HG03520 (cell line): ENCODE data around the gene TRPC4AP.

Experiments
- ATAC-seq: cut with Tn5 transposase; IDR thresholded peaks from one replicate; pipeline ENCODE4 v1.9.1; 2021; ENCODE audit warnings: mild to moderate bottlenecking, moderate library complexity; ENCODE audit not compliant: unreplicated experiment

TRPC4AP gene

DNA sequence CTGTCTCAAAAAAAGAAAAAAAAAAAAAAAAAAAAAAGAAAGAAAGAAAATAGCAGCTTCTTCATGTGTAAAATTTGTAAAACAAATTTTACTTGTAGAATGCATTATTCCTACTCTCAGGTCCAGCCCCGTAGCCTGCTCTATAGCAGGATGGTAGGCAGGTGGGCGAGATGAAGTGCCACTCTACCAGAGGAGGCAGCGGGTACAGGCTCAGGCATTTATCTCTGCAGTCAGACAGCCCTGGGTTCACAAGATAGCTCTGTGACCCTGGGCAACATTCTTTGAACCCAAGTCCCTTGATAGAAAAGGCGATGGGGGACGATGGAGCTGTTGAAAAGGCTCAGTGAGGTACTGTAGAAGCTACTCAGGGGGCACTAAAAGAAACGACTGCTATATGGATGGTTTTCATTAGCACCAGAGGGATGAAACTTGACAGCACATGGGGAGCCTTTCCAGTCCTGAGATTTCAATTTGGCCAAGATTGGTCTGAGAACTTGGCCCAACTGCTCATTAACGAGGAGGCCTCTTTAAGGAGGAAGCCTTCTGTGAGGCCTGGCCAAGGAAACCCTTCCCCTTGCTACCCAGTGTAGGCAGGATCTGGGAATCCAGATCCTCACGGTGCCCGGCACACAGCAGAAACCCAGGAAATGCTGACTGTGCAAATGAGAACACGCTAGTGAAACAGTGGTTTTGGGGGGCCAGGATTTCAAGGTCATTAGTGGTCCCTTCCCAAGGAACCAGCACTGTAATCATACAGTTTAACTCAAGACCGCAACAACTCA lies 73.8 kb downstream of the TRPC4AP start:
- no peak for ATAC-seq

DNA sequence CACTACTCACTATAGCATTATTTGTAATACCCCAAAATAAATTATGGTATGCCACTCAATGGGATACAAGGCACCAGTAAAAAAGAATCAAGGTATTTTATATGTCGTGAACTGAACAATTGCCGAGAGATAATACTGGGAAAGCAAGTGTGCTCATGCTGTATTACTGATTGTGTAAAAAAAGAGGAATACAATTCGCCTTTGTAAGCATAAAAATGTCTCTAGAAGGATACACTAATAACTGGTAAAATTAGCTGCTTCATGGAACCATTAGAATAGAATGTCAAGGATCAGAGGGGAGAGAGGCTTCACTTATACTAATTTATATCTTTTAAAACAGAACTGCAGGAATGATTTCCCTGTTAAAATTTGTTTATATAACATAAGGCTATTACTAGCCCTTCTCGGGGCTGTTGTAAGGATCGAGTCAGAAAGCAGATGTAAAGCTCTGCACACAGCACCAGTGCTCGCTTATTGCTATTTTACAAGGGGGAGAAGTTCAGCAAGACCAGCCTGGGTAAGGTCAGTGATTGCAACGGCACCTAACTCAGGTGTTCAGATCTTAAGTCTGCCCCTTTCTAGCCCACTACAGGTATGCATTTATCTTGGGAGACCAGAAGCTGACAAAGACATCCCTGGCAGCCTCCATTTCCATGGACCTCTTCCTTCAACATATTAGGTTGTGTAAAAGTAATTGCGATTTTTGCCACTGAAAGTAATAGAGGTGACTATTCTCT lies 75.3 kb downstream of the TRPC4AP start:
- ATAC-seq: no peak

DNA sequence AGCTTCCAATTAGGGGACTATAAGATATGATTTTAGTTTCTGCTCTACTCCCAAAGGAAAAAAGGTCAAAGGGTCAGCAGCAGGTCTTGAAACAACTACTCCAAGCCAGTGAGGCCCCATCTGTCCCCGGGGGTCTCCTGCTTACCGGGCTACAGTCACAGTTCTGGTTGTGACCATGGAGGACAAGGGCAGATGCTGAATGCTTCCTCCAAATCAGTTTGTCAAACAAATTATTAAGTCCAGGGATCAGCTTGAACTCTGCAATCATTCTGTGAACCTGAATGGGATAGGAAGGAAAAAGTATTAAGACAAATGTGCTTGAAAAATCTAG lies 76.8 kb downstream of the TRPC4AP start:
- no peak for ATAC-seq

DNA sequence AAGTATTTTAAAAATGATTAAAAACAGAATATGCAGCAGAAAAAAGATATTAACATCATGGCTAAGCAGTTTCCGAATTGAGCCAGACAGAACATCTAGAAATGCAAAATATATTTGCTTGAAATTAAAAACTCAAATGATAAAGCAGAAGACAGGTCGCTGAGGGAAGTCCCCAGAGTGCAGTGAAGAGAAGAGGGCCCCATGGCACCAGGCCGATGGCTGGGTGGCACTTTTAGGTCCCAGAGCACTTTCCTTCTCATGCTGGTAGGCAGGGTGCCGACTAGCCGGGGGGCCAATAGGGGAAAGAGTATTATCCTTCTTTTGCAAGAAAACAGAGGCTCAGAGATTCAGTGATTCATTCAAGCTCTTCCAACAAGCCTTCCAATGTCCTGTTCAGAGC lies 78.1 kb downstream of the TRPC4AP start:
- ATAC-seq: no peak

DNA sequence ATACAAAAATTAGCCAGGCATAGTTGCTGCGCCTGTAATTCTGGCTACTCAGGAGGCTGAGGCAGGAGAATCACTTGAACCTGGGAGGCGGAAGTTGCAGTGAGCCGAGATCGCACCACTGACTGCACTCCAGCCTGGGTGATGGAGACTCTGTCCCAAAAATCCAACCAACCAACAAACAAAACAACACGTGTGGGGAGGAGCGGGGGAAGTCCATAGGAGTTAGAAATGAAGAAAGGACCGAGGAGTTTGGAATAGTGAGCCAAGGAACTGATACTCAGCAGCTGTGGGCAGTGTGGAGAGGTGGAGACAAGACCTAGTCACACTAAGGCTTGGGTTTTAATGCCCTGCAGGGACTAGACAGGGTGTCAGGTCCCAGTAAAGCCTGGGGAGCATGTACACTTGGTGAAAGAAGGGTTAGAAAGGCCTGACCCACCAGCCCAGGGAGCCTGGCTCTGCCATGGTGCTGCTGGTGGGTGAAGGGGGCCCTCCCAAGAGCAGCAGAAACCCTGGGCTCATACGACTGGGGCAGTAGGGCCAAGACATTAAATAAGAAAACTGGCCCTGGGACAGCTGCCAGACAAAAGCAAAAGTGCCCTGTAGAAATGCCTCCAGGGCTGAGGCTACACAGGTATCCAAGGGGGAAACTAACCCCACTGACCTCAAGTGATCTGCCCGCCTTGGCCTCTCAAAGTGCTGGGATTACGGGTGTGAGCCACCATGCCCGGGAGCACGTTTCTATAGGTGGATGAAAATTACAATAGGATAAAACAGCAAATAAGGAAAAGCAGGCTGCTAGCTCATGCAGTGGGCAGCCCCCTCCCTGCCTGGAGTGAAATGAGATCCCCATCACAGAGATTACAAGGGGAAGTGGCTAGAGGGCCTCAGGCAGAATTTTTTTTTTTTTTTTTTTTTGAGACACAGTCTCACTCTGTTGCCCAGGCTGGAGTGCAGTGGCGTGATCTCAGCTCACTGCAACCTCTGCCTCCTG lies 78.9 kb downstream of the TRPC4AP start:
- no peak for ATAC-seq

DNA sequence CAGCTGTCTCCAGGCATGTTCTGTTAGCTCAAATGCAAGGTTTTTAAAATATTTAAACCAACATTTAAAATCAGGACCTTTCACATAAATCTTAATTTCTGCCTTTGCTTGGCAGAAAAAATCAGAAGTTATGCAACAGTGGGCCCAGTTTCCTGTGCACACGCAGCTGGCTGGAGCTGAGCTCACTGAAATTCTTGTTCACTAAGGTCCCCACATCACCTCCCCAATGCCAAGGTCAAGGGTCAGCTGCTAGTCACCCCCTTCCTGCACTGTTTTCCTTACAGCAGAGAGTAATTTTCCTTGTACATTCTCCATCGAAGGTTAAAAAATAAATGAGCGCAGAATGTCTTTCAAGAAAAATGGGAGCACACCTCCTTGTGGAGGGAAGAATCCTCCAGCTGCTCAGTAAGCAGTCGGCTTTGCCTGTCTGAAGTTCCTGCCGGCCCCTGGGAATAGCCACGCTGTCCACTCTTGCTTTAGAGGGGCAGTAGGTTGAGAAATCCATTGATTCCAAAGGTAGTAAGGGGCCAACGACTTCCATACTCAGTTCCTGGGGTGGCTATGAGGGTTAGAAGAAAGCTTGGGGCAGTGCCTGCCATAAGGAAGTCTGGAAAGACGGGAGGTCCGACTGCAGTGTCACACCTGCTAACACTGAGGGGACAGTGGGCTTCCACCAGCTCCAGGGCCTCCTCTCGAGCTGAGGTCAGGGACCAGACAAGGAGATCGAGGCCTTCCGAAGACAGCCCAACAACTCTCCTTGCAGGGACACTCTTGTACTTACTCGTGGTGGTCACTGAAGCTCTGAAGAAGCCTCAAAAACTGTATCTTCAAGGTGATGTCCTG lies 80.2 kb downstream of the TRPC4AP start:
- ATAC-seq: no peak

DNA sequence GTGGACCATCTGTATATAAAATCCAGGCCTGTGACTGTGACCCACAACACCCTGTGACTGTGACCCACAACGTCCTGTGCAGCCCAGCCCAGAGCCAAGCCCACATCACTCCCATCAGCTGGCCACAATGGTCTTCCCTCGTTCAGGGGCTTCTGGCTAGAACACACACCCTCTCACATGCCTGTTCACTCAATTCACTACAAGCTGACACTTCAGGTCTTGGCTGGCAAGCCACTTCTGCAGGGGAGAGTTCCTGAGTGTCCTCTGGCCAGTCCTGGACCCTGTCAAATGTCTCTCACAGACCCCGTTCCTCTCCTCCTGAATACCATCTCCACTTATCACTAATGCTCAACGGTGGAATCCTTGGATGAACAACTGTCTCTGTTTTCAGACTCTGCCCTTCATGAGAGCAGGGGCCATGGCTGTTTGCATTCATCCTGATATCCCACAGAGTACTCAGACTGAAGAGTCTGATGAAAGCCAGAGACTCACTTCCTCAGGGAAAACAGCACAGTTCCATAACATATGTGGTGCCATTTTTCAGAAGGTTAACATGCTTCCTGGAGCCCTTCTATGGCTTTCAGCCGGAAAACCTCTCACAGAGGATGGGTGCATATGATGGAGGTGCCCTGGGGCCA lies 80.9 kb downstream of the TRPC4AP start:
- no peak for ATAC-seq

DNA sequence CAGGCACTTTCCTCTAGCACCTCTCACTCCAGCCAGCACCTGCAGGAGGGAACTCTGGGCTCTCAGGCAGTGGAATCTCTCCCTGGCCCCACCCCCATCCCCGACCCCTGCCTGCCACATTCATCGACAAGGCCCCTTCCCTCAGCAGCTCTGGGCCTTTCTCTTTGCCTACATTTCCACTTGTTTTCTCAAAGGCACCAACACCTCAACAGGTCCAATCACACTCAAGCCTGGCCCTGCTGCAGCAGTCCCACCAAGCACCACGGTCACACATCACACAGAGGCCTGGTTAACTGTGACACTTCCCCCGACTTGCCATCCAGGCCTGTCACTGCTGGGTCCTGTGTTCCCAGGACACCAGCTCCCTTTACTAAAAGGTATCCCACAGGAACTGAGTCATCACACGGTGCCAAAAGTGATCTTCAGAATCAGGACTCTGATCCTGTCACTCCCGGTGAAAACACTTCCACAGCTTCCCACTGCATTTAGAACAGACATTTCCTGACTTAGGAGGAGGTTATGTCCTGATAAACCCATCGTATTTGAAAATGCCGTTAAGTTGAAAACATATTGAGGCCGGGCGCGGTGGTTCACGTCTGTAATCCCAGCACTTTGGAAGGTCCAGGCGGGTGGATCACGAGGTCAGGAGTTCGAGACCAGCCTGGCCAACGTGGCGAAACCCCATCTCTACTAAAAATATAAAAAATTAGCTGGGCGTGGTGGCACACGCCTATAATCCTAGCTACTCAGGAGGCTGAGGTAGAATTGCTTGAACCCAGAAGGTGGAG lies 82.0 kb downstream of the TRPC4AP start:
- ATAC-seq: no peak

DNA sequence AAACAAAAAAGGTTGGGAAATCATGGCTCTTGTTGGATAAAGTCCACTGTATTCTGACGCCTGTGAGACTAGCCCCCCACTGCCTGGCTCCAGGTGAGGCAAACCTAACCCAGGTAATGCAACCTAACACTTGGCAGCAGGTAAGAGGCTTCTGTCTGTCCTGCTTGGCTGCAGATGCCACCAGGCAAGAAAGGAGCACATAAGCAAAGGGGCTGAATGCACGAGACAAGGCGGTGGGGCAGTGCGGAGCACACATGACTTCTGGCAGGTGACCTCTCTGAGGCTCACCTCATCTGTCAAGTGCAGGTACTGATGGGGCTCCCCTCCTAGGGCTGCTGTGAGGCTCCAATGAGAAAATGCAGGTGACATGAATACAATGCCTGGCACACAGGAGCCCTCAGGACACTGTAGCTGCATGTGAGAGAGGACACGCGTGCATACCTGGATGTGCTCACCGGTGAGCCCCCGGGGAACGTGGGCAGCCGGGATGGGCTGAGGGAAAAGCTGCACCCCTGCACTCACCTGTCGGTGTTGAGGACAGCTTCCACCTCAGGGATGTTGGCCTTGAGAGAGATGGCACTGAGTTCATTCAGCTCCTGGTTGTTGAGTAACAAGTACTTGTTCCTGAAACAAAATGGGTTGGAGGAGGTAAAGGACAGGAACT lies 82.8 kb downstream of the TRPC4AP start:
- ATAC-seq: no peak

DNA sequence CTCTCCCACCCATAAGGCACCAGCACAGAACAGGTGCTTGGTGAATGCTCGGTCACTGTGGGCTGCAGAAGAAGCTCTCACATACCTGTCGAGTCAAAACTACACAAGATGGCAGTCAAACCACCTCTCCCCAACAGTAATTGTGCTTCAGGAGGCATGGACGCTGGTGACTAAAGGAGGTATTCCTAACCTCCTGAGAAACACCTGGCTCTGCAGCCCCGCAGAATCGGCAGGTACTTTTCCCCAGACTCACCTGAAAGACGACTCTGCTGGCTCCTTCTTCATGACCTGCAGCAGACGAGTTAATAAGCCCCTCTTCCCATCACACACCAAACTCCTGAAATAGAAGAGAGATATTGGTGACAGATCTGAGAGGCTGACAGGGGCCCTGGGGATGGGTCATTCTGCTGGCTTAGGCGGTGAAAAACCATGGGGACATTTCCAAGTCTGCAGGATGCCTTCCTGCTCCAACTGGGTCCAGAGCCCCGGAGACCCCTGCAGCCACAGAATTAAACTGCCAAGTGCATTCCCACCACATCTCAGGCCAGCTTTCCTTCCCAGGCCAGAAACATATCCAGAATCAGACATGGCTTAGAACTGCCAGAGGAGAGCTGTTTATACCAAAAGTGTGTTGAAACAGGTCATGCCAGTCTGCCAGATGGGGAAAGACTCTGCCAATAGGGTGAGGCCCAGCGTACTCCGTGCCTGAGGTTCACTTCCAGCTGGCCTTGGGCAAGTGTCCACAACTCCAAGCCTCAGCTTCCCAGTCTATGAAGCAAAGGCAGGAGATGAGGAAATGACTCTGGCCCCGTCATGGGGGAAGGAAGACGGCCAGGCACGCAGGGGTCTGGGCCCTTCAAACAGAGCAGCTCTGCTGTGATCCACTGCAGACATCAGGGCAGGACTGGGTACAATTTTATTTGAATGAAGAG lies 83.9 kb downstream of the TRPC4AP start:
- no peak for ATAC-seq

DNA sequence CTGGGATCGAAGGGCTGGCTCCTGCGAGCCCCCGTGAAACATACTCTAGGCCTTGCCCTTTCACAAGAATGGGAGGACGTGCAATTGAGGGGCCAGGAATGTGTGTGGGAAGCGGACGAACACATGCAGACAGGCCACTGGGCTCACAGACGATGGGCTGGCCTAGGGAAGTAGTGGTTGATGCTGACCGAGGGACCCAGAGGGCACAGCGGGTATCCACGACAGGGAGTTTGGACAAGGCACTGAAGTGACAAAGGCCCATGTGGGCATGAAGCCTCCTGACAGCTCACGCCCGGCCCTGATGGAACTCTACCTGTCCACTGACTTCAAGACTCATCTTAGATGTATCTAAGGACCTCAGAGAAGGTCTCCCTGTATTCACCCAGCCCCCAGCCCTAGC lies 84.7 kb downstream of the TRPC4AP start:
- ATAC-seq: no peak

DNA sequence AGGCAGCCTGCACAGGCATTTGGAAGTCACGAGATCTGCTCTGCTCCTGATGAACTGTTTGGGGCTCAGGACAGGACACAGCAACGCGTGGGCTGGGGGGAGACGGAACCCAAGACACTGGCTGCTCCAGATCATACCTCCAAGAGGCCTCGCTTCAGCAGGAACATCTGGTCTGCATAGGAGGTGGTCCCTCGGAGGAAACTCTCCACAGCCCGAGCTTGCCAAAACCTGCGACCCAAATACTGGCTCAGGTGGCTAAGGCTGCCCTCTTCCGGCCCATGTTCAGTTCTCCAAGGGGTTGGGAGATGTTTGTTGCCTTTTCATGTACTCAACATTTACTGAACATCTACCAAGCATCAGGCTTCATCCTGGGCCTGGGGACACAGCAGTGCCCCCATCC lies 85.2 kb downstream of the TRPC4AP start:
- ATAC-seq: no peak

DNA sequence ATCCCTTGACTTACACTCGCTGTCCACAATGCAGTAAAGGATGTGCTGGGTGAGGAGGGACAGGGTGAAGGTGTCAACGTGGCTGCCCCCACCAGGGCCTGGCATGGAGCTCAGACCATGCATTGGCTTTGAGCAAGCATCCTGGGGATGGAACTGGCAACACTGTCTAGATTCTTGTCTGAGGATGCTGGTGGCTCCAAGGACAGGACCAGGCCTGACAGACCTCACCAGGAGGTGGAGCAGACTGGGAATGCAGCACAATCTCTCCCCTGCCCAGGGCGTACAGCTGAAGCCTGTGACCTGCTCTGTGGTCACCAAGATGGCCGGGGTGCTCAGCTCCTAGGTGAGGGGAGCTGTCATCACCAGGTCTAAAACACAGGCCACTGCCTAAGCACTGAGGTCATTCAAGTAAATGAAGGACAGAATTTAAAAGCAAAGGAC lies 86.1 kb downstream of the TRPC4AP start:
- no peak for ATAC-seq

DNA sequence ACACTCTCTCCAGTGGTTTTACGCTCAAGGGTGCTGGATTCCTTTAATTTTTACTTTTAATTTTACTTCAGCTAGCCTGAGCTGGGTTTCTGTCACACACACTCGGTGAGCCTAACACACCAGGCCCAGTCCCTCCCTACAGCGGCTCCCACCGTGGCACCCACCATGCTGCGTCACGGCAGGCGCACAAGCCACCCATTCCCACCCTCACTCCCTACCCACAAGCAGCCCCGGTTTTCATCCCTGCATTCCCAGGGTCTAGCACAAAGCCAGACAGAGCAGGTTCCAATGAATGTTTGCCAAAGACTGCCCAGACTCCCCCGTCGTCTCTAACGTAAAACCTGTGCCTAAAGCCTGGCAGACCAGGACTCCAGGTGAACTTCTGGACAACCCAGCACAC lies 86.6 kb downstream of the TRPC4AP start:
- no peak for ATAC-seq

DNA sequence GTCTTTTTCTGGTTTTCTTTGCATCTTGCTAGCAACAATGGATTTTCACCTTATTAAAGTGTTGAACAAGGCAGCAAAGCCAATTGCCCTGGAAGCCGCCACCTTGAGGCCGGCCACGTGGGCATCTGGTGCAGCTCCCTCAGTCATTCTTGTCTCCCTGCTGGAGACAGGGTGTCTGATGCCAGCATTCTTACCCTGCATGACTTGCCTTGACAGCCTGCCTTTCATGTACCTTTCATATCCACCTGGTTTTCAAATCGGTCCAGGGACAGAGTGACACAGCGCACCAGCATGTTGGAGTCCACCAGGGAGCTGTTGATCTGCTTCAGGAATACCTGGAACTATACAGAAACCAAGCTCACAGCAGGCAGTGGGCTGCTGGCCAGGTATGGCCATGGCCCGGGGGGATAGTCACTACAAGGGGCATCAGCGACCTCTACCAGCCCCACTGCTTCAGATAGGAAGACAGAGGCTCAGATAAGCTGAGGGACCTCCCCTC lies 87.1 kb downstream of the TRPC4AP start:
- no peak for ATAC-seq

DNA sequence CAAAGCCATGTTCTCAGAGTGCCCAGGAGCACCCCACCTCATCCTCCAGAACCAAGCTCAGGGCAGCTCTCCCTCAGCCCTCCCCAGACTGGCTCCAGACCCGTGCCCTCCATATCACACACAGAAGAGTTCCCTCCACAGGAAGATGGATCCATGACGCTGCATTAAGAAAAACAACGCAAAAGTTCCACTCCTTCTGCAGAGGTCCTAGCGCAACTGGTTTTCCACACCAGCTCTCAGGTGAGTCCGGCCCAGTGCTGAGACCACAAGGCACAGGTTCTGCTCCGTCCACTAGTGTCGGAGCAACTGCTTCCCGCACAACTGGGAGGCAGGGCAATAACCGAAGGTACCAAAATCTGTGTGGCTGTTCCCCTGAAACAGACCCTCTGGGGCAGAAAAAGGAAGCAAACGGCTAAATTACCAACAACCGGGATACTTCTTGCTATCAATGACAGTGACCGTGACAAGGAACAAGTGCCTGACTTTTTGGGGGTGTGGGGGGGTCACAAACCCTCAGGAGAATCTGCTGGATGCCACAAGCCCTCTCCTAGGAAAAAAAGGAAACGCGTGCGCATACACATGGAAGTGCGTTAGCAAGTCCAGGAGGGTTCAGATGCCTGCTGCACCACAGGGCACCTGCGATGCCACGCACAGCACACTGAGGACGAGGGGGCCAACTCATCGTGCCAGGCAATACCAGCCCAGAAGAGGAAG lies 87.7 kb downstream of the TRPC4AP start:
- ATAC-seq: no peak
